ENCODE data around the gene R3HDML.
A peak's percentile ranks its signal among the peaks of the same experiment; 100 is the strongest.

Gene R3HDML

GRCh38 chr20:44367746-44368145, 30.9 kb downstream of the R3HDML start:
- DNase-seq (ENCODE audit: low read depth) = no peak
- TF ChIP-seq MYC (IDR thresholded peaks at IDR 0.05; ENCODE audit: low read depth, low read length) = no peak
- TF ChIP-seq POLR2A (IDR thresholded peaks at IDR 0.05; ENCODE audit: extremely low read depth, insufficient read length) = no peak
- no peak for TF ChIP-seq MAX (IDR thresholded peaks at IDR 0.05; ENCODE audit: low read depth, low read length)
- TF ChIP-seq CTCF (IDR thresholded peaks at IDR 0.05; ENCODE audit: low read depth, low read length) = no peak
- no peak overlapping the region for H3K4me3 ChIP-seq (ENCODE audit: low read depth, low read length)

DNA sequence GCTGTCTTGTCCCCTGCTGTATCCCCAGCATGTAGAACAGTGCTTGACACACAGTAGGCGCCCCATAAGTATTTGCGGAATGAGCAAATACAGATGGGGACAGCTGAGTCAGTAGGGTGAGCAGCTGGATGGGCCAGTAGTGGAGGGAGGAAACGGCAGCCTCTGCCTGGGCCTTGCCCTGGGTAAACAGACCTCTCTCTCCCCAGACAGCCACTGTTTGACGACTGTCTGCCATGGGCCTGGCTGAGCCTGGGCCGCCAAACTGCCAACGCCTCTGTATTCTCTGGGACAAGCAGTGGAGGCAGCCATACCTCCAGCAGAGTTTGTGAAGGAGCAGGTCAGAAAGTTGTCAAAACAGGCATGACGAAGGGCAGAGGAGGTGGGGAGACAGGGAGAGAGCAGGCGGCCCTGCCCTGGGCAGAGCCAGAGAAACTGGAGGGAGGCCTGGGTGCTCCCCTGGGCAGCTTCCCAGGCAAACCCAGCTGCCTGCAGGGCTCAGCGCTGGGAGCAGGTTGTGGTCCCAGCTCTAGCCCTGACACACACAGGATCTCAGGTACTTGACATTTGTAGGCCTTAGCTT, 33.9 kb downstream of the R3HDML start:
- H3K4me3 ChIP-seq (ENCODE audit: low read depth, low read length) = no peak overlapping the region
- TF ChIP-seq POLR2A (IDR thresholded peaks at IDR 0.05; ENCODE audit: extremely low read depth, insufficient read length) (no peak), MYC (IDR thresholded peaks at IDR 0.05; ENCODE audit: low read depth, low read length) (no peak), CTCF (IDR thresholded peaks at IDR 0.05; ENCODE audit: low read depth, low read length) (no peak), MAX (IDR thresholded peaks at IDR 0.05; ENCODE audit: low read depth, low read length) (no peak)
- DNase-seq (ENCODE audit: low read depth) = no peak

GRCh38 chr20:44382641-44383040, 45.8 kb downstream of the R3HDML start:
- no peak overlapping the region for H3K4me3 ChIP-seq (ENCODE audit: low read depth, low read length)
- DNase-seq (ENCODE audit: low read depth) = no peak
- TF ChIP-seq MAX (IDR thresholded peaks at IDR 0.05; ENCODE audit: low read depth, low read length) = no peak
- no peak for TF ChIP-seq POLR2A (IDR thresholded peaks at IDR 0.05; ENCODE audit: extremely low read depth, insufficient read length)
- TF ChIP-seq MYC (IDR thresholded peaks at IDR 0.05; ENCODE audit: low read depth, low read length) = no peak
- no peak for TF ChIP-seq CTCF (IDR thresholded peaks at IDR 0.05; ENCODE audit: low read depth, low read length)

- DNase-seq (ENCODE audit: low read depth) = peak; percentile 76
- no peak overlapping the region for H3K4me3 ChIP-seq (ENCODE audit: low read depth, low read length)
- TF ChIP-seq MYC (IDR thresholded peaks at IDR 0.05; ENCODE audit: low read depth, low read length) = no peak
- peak; percentile 96 for TF ChIP-seq CTCF (IDR thresholded peaks at IDR 0.05; ENCODE audit: low read depth, low read length)
- no peak for TF ChIP-seq POLR2A (IDR thresholded peaks at IDR 0.05; ENCODE audit: extremely low read depth, insufficient read length)
- 0 out of 2 replicates have a peak, but pooled peaks have one; percentile 33 for TF ChIP-seq MAX (IDR thresholded peaks at IDR 0.05; ENCODE audit: low read depth, low read length)
Observed at GRCh38 chr20:44384423-44385027, 47.7 kb downstream of the R3HDML start.

DNA sequence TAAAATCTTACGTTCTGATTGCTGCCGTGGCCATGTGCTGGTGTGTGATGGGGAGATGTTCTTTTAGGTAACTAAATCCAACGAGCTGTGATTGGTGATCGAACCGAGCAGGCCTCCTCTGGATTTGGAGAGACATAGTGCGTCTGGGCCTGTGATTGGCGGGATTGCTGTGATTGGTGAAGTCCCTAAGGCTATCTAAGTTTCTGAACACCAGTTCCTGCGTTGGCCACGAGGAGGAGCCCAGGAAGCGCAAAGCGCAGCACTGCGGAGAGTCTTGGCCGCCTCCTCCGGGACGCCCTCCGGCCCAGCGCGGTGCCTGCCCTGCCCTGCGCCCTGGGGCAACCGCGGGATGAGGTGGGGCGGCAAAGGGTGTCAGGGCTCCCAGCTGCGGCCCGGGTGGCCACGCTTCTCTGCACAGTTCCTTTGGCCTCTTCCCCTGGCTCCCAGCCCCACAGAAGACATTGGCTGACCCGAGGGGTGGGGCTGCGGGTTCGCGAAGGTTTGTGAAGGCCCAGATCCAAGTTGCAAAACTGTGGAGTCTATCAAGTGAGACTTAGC, 51.7 kb downstream of the R3HDML start:
- no peak for TF ChIP-seq POLR2A (IDR thresholded peaks at IDR 0.05; ENCODE audit: extremely low read depth, insufficient read length)
- peak; percentile 87 for TF ChIP-seq CTCF (IDR thresholded peaks at IDR 0.05; ENCODE audit: low read depth, low read length)
- peak; percentile 24; the same call in 1 of the 2 replicates for TF ChIP-seq MYC (IDR thresholded peaks at IDR 0.05; ENCODE audit: low read depth, low read length)
- TF ChIP-seq MAX (IDR thresholded peaks at IDR 0.05; ENCODE audit: low read depth, low read length) = peak; percentile 48; the same call in 1 of the 2 replicates
- DNase-seq (ENCODE audit: low read depth) = peak; percentile 73
- no peak overlapping the region for H3K4me3 ChIP-seq (ENCODE audit: low read depth, low read length)
